Thoracic aorta (tissue), 2 donors: ENCODE results near the gene RHOU. TPM values are rescaled to one million over a fixed set of nuclear protein-coding genes. Genes with fewer than 3 reads are reported as not detected.

Experiments
- ATAC-seq: fragments of 150-250 bp; one replicate; pipeline ENCODE4 v1.8.0; 2017; ENCODE audit warnings: low read depth; ENCODE audit not compliant: insufficient number of reproducible peaks, low FRiP score
- DNase-seq: peaks from one replicate; pipeline ENCODE4 v3.0.0-alpha.2; 2020; ENCODE audit warnings: low spot score
- H3K27ac ChIP-seq, 2 donors: fragments of 200-600 bp; sonication (generic); 1 replicate in 1 of 2; 2 replicates in 1 of 2; pipeline ENCODE4 v1.5.1; 2016; ENCODE audit warnings: mild to moderate bottlenecking in 2 of 2, moderate library complexity in 2 of 2
- H3K27me3 ChIP-seq: fragments of 200-600 bp; sonication (generic); replicated peaks from 2 replicates; pipeline ENCODE4 v1.6.0; 2016; ENCODE audit warnings: mild to moderate bottlenecking; ENCODE audit not compliant: insufficient read depth
- H3K36me3 ChIP-seq: fragments of 200-600 bp; sonication (generic); one replicate; pipeline ENCODE4 v1.5.1; 2016
- H3K4me1 ChIP-seq, 2 donors: fragments of 200-600 bp; sonication (generic); 1 replicate in 1 of 2; 2 replicates in 1 of 2; pipeline versions ENCODE4 v1.5.1 to v1.6.0; 2016; ENCODE audit warnings: low read depth in 2 of 2, mild to moderate bottlenecking in 1 of 2; ENCODE audit not compliant: control insufficient read depth in 1 of 2
- H3K4me3 ChIP-seq: fragments of 200-600 bp; sonication (generic); 2 replicates; pipeline ENCODE4 v1.5.1; 2016; ENCODE audit warnings: mild to moderate bottlenecking
- H3K9me3 ChIP-seq: fragments of 200-600 bp; sonication (generic); 2 replicates; pipeline ENCODE4 v1.5.1; 2016
- total RNA-seq, 2 donors: library from RNA; depleted of rRNA; stranded (reverse); fragments of >200 nt; gene quantifications; one replicate each; pipeline versions ENCODE4 v1.1.0 to v1.2.3, GENCODE V29; 2016
- TF ChIP-seq, protein P1 (sequence below): fragments of 200-600 bp; sonication (generic); IDR thresholded peaks from one replicate; pipeline ENCODE4 v1.5.1; 2019; ENCODE audit warnings: antibody characterized with exemption

The RHOU gene
- total RNA-seq, 2 donors from 2014 or later: 23.0 to 37.7 TPM

DNA sequence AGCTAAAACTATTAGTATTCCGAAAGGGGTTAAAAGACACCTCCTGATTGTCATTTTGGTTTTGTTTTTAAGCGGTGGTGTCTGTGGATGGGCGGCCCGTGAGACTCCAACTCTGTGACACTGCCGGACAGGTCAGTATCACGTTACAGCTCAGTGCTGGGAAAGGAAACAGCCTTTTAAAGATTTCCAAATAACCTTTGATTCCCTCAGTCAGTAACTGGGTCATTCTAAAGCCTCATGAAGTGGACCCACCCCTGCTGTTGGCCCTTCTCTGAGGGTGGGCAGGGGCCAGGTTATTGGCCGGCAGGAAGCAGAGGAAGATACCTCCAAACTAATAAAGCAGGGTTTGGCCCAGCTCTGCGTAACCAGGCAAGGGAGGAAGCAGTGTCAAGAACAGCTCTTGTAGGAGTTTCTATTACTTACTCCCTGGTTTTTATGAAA lies 2.3 kb downstream of the RHOU start:
- Histone ChIP-seq H3K4me3 (peak overlapping the region; percentile 95), H3K36me3 (peaks cover 10% of the 10 kb centered on the region), H3K4me1 (peaks cover 24 to 51% of the 10 kb centered on the region in 2 donors), H3K27me3 (no peaks in the 10 kb centered on the region), H3K27ac (peak overlapping the region; percentile 89 to 93), H3K9me3 (no peaks in the 10 kb centered on the region)
- TF ChIP-seq, protein P1, sequence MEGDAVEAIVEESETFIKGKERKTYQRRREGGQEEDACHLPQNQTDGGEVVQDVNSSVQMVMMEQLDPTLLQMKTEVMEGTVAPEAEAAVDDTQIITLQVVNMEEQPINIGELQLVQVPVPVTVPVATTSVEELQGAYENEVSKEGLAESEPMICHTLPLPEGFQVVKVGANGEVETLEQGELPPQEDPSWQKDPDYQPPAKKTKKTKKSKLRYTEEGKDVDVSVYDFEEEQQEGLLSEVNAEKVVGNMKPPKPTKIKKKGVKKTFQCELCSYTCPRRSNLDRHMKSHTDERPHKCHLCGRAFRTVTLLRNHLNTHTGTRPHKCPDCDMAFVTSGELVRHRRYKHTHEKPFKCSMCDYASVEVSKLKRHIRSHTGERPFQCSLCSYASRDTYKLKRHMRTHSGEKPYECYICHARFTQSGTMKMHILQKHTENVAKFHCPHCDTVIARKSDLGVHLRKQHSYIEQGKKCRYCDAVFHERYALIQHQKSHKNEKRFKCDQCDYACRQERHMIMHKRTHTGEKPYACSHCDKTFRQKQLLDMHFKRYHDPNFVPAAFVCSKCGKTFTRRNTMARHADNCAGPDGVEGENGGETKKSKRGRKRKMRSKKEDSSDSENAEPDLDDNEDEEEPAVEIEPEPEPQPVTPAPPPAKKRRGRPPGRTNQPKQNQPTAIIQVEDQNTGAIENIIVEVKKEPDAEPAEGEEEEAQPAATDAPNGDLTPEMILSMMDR: no peak
- ATAC-seq: no peak
- no peak for DNase-seq

DNA sequence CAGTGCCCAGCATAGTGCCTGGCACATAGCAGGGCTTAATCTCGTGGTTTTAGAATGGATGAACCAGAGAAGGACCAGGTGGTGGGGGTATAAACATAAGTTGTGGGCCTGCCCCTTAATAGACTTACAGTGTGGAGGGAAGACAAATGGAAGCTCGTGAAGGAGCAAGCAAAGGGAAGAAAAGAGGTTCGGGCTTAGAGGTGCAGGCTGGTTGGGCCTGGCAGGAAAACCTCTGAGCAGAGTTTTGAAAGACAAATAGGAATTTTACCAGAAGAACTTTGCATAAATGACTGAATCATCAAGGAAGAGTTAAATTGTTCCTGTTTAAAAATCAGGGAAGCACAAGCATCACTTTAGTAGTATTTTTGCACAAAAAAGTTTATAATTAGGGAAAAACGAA lies 4.5 kb downstream of the RHOU start:
- no peaks in the 10 kb centered on the region for H3K27me3 ChIP-seq
- H3K9me3 ChIP-seq: no peaks in the 10 kb centered on the region
- H3K27ac ChIP-seq: peak overlapping the region in 1 of 2 donors; percentile 53
- peaks cover 20 to 44% of the 10 kb centered on the region in 2 donors for H3K4me1 ChIP-seq
- ATAC-seq (no peak), DNase-seq (no peak)
- TF ChIP-seq, protein P1: no peak
- H3K36me3 ChIP-seq: peaks cover 28% of the 10 kb centered on the region
- no peak overlapping the region for H3K4me3 ChIP-seq

DNA sequence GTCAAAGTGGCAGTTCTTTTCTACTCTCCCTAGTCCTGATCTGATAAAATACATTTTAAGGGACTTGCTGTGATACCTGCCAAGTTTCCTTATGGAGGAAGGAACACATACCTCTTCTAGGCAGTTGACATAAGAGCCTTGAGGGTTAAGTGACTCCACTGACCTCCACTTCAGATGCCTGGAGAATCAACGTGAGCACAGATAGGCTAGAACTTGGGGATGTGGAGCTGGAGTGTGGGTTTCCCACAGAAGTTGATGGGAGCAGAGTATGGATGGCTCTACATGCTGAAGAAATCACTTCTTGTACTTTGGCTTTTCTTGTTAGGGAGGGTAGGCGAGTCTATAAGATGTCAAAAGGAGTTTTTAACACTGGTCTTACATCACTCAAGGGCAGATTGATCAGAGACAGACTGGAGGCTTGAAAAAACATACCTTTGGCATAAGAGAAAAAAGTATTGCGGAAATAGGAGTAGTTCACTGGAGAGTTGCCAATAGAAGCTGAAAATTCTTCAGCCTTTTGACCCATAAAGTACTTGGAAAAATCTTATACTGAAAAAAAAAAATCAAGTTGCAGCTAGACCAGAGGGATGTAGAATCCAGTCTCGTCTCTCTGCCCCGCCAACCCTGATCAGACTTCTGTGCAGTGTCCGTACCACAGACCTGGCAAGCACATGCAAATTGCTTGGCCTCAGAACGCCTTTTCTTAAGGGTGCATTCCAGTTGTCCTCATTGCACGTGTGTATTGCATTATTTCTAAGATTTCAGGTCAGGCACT lies 5.5 kb downstream of the RHOU start:
- Histone ChIP-seq H3K36me3 (peaks cover 35% of the 10 kb centered on the region), H3K4me3 (peak overlapping the region; percentile 20), H3K9me3 (no peaks in the 10 kb centered on the region), H3K4me1 (peaks cover 20 to 44% of the 10 kb centered on the region in 2 donors), H3K27ac (peak overlapping the region; percentile 28 to 53), H3K27me3 (no peaks in the 10 kb centered on the region)
- ATAC-seq (no peak), DNase-seq (no peak)
- TF ChIP-seq, protein P1: no peak

DNA sequence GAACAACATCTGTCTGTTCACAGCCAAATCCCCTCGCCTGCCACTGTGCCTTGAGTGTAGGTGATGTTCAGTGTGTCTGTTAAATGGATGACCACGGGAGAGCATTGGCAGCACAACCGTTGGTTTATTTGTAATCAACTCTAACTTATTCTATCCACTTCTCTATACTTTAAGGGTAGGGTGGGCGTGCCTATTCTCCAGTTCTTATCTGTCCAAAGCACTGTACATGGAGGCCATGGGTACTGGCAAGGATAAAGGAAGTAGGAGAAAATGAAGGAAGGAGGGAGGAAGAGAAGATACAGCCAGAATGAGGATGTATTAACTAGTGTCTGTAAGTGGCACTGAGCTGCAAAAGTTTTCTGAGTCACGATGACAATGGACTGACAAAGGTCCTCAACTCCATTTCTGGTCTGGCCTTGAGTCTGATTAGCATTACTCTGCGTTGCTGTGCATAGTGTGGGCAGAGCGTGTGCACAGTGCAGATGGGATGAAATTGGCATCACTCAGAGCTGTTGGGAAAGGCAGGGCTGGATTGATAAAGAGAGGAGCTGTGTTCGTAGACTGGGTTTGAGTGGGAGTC lies 7.1 kb downstream of the RHOU start:
- Histone ChIP-seq H3K4me1 (peaks cover 20 to 43% of the 10 kb centered on the region in 2 donors), H3K27me3 (no peaks in the 10 kb centered on the region), H3K27ac (no peak overlapping the region), H3K4me3 (no peak overlapping the region), H3K36me3 (peaks cover 35% of the 10 kb centered on the region), H3K9me3 (no peaks in the 10 kb centered on the region)
- DNase-seq (no peak), ATAC-seq (no peak)
- TF ChIP-seq, protein P1: no peak

DNA sequence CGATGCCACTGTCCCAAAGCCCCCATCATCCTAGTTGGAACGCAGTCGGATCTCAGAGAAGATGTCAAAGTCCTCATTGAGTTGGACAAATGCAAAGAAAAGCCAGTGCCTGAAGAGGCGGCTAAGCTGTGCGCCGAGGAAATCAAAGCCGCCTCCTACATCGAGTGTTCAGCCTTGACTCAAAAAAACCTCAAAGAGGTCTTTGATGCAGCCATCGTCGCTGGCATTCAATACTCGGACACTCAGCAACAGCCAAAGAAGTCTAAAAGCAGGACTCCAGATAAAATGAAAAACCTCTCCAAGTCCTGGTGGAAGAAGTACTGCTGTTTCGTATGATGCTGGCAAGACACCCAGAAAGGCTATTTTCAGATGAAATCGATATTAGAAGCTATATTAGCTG lies 8.1 kb downstream of the RHOU start:
- Histone ChIP-seq H3K4me1 (peaks cover 13 to 33% of the 10 kb centered on the region in 2 donors), H3K36me3 (peaks cover 35% of the 10 kb centered on the region), H3K9me3 (no peaks in the 10 kb centered on the region), H3K27me3 (no peaks in the 10 kb centered on the region), H3K27ac (no peak overlapping the region), H3K4me3 (no peak overlapping the region)
- ATAC-seq (no peak), DNase-seq (no peak)
- TF ChIP-seq, protein P1: no peak
